Tongue (tissue), 3 donors: Measurements from ENCODE around the gene MMP17. TPM values are rescaled to one million over a fixed set of nuclear protein-coding genes. Genes with fewer than 3 reads are reported as not detected.
A peak's percentile ranks its signal among the peaks of the same experiment; 100 is the strongest.

ENCODE experiments used
- DNase-seq: peaks from one replicate; pipeline ENCODE4 v3.0.0-alpha.2; 2015
- small RNA-seq: library from RNA; depleted of rRNA; stranded (forward); fragments of <200 nt; gene quantifications from one replicate; pipeline ENCODE3, GENCODE V24; 2014; ENCODE audit warnings: low replicate concordance
- total RNA-seq: library from RNA; depleted of rRNA; stranded (reverse); fragments of >200 nt; gene quantifications from one replicate; pipeline ENCODE4 v1.2.3, GENCODE V29; 2014

The MMP17 gene
- total RNA-seq, 1 donor from 2014 or later, result 6.8 TPM

DNA sequence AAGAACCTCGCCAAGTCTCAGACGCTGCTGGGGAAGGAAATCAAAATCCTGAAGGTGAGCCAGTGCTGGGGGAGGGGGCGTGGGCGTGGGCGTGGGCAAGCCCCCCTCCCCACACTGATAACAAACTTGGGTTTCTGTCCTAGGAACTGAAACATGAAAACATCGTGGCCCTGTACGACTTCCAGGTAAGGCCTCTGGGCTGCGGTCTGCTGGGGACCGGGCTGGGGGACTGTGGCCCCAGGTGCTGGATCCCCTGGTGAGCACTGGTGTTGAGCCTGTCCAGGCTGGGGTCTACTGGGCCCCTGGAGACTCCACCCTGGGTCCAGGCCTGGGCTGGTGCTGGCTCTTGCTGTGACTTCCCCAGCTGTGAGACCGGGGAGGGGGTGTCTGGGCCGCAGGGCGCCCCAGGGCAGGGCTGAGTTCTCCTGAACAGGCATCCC lies 67.5 kb downstream of the MMP17 start:
- no peak for DNase-seq

DNA sequence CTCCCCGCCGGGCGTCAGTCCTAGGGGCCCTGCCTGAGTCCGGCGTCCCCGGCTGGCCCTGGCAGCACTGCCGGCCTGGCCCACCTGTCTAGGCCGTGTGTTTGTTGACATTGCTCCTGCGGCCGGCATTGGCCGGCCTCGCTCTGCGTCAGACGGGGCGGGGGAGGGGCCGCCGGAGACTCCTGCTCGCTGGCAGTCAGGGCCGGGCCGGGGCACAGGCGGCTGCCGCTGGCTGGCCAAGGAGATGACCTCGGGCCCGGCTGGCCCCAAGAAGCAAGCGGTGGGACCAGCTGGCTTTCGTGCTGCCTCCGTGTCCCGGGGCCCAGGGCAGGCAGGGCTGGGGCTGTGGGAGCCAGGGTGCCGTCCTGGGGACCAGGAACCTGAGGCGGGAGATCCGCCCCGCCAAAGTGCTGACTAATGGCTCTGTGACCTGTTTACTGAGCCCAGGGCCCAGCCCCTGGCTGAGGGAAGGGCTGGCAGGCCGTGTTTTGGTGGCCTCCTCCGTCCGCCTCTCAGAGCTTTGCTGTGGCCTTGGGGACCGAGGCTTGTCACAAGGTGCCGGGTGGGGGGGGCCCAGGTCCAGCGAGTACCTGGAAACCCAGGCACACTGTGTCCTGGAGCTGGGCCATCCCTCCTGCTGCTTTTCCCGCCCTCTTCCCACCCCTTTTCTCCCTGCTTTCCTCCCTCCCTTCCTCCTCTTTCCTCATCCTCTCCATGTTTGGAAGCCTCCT lies 68.1 kb downstream of the MMP17 start:
- DNase-seq, result peak; percentile 91

DNA sequence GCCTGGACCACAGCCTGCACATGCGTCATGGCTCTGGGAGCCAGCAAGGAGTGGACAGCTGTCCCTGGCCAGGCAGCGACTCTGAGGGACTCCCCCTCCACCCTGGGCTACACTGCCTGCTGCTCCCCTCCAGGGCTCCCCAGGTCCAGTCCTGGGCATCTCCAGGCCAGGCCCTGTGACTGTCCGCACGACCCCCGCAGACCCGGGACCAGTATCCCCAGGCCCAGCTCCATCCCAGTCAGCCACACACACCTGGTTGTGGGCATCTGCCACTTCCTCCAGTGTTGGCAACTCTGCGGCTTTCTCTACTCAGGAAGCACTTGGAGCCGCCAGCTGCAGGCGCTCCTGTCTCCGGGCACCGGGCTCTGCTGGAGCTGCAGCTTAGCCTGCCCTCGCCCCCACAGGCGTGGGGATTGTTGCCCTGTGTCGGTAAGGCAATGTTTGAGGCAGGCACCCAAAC lies 68.6 kb downstream of the MMP17 start:
- DNase-seq, result peak; percentile 88

DNA sequence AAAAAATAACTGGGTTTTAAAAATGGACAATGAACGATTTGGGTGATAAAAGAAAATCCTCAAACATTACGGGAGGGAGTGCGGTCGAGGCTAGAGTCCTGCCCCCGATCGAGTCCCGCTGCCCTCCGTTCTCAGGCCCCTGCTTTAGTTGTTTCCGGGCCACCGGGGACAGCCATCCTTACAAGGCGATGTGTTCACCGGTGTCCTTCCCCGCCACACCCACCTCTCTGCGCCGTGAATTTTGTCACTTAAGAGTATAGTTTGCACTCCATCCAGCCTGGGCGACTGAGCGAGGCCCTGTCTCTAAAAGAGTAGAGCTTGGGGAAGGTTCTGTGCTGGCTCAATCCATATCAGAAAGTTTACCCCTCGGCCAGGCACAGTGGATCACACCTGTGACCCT lies 69.1 kb downstream of the MMP17 start:
- DNase-seq, result no peak

DNA sequence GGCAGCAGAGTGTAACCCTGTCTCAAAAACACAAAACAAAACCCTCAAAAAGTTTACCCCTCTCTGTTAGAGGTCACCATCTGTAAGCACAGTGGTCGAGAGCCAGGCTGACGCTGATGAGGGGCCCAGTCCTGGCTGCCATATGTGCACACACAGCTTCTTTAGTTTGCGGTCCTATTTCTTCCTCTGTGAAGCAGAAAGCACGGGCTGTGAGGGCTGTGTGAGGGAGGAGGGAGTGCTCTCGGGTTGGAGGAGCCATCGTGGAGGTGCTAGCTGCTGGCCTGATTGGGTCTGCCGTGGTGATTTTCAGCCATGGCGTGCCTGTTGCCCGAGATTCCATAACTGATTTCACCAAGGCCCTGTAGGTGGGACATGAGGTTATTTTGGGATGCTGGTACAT lies 69.7 kb downstream of the MMP17 start:
- DNase-seq, result no peak

DNA sequence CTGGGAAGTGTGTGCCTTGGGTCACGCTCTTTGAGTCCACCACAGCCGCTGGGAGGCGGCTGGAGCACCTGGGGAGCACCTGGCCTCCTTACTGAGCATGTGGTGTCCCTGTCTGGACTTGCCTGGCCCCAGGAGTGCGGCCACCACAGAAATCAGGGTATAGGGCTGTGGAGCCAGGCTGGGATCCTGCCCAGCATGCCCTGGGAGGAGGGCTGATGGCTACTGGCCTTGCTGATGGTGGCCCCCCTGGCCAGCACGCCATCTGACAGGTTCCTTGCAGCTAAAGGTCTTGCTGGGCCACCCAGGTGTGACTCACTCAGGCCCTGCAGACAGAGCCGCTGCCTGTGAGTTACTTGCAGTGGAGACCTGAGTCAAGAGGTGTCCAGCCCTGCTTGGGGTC lies 72.2 kb downstream of the MMP17 start:
- DNase-seq, result no peak

Small RNAs within 50 kb of the gene (small RNA-seq; reads per million reads assigned to genes)
- not detected for gene RNA5SP378
- not detected for gene RNU6-1017P

Other genes starting within 250 kb of the MMP17 start
- gene SFSWAP, start 117.3 kb upstream of the MMP17 start, total RNA-seq, result 34.5 TPM
- 15.6 TPM for gene ULK1, start 66.2 kb downstream of the MMP17 start, total RNA-seq
- 10.1 TPM for gene PUS1, start 100.9 kb downstream of the MMP17 start, total RNA-seq
- gene EP400, start 121.5 kb downstream of the MMP17 start, total RNA-seq, result 20.3 TPM